Right atrium auricular region (tissue), 2 donors: Measurements from ENCODE around the gene SMAD2. TPM values are rescaled to one million over a fixed set of nuclear protein-coding genes. Genes with fewer than 3 reads are reported as not detected.
A peak's percentile ranks its signal among the peaks of the same experiment; 100 is the strongest.

ENCODE experiments used
- DNase-seq: peaks from one replicate; pipeline ENCODE4 v3.0.0-alpha.2; 2019; ENCODE audit warnings: low spot score
- H3K27ac ChIP-seq, 2 donors: fragments of 200-600 bp; sonication (generic); 1 replicate in 1 of 2; 2 replicates in 1 of 2; pipeline ENCODE4 v1.5.1; 2016 to 2019
- H3K27me3 ChIP-seq, 2 donors: fragments of 200-600 bp; sonication (generic); one replicate each; pipeline versions ENCODE4 v1.5.1 to v1.6.0; 2017 to 2019
- H3K36me3 ChIP-seq: fragments of 200-600 bp; sonication (generic); one replicate; pipeline ENCODE4 v1.5.1; 2016
- H3K4me1 ChIP-seq, 2 donors: fragments of 200-600 bp; sonication (generic); one replicate each; pipeline versions ENCODE4 v1.5.1 to v1.6.0; 2017 to 2019
- H3K4me3 ChIP-seq, 2 donors: fragments of 200-600 bp; sonication (generic); 1 replicate in 1 of 2; 2 replicates in 1 of 2; pipeline ENCODE4 v1.5.1; 2017 to 2019; ENCODE audit warnings: mild to moderate bottlenecking in 1 of 2, moderate library complexity in 1 of 2
- H3K9me3 ChIP-seq, 2 donors: fragments of 200-600 bp; sonication (generic); one replicate each; pipeline ENCODE4 v1.5.1; 2019
- CTCF ChIP-seq, 2 donors: fragments of 200-600 bp; sonication (generic); IDR thresholded peaks; one replicate each; pipeline ENCODE4 v1.5.1; 2019; ENCODE audit warnings: antibody characterized with exemption in 2 of 2
- total RNA-seq, 2 donors: library from RNA; depleted of rRNA; stranded (reverse); fragments of >200 nt; gene quantifications; one replicate each; pipeline ENCODE4 v1.1.0, GENCODE V29; 2016

The SMAD2 gene
- 10 to 100 TPM; 54.8 to 81.1 TPM for total RNA-seq

DNA sequence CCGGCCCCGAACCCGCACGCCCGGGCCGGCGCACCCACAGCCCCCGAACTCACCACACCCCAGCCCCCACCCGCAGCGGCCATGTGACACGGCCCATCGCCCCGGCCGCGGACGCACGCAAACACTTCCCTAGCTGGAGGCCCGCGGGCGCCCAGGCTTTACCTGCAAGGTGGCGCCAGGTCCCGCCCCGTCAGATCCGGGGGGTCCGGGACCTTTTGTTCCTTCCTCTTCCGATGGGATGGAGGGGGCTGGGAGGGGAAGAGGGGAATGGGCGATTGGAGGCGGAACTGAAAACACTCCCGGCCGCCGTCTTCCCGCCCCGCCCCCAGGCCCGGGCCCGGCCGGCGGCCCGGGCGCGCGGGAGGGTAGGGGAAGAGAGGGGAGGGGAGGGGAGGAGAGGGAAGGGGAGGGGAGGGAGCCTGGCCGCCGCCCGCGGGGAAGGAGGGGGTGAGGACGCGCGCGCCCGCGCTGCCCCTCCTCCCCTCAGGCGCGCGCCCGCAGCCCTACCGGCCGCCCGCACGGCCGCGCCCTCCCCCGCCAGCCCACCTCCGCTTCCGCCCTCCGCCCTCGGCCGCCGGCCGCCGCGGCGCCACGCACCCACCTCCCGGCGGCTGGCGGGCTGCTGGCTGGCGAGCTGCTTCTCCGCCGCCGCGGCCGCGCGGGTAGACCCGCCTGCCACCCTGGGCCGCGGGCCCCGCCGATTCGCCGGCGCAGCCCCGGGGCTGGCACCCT, at the start of gene SMAD2:
Gene SMAD2, minus strand, starts transcription at position 461 of the 732 bp plus-strand sequence. CDS start 33,903 bp downstream, outside the sequence.
- TF ChIP-seq CTCF (IDR thresholded peaks at IDR 0.05): no peak

DNA sequence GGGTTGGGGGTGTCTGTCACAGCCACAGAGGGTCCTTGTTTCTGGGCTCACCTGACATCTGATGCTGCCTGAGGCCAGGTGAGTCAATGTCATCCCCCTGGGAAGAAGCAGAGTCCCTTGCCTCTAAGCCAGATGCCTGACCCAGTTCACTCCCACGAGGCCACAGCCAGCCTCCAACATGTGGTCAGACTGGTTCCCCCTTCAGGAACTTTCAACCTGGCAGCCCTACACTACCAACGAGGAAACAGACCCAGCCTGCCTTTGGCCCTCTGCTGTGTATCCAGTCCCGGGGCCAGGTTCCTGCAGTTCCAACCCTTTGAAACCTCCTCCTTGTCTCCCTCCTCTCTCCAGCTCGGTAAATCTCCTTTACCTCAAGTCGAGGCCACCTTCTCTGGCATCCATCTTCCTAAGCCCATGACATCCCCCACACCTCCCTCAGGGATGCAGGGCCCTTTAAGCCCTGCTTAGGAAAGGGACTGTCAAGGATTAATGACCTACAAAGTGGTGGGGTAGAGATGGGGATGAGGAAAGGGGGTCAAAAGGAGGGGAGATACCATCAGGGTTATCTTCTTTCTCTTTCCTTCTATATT, 49.2 kb upstream of the SMAD2 start:
- H3K36me3 ChIP-seq: no peaks in the 10 kb centered on the region
- no peak overlapping the region for H3K27ac ChIP-seq
- H3K4me1 ChIP-seq: no peaks in the 10 kb centered on the region
- H3K9me3 ChIP-seq: no peaks in the 10 kb centered on the region
- no peak for TF ChIP-seq CTCF (IDR thresholded peaks at IDR 0.05)
- no peak overlapping the region for H3K4me3 ChIP-seq
- H3K27me3 ChIP-seq: no peaks in the 10 kb centered on the region
- DNase-seq: no peak

More for the DNA sequence above, at the start of gene SMAD2:
- Histone ChIP-seq H3K36me3 (no peaks in the 10 kb centered on the region), H3K27ac (peak within 1 kb of the TSS; percentile 95 to 99), H3K4me1 (peaks cover 0 to 44% of the 10 kb centered on the region in 2 donors), H3K4me3 (peak within 1 kb of the TSS; percentile 82 to 92), H3K27me3 (no peaks in the 10 kb centered on the region), H3K9me3 (no peaks in the 10 kb centered on the region)
- DNase-seq: peak; percentile 79

- H3K27ac ChIP-seq: no peak overlapping the region
- TF ChIP-seq CTCF (IDR thresholded peaks at IDR 0.05): no peak
- H3K4me1 ChIP-seq: no peaks in the 10 kb centered on the region
- no peaks in the 10 kb centered on the region for H3K36me3 ChIP-seq
- no peak for DNase-seq
- H3K4me3 ChIP-seq: no peak overlapping the region
- H3K27me3 ChIP-seq: no peaks in the 10 kb centered on the region
- no peaks in the 10 kb centered on the region for H3K9me3 ChIP-seq
Measured at GRCh38 chr18:47978603-47979002, 48.1 kb upstream of the SMAD2 start.

- DNase-seq: no peak
- no peaks in the 10 kb centered on the region for H3K27me3 ChIP-seq
- no peaks in the 10 kb centered on the region for H3K9me3 ChIP-seq
- H3K4me3 ChIP-seq: no peak overlapping the region
- no peak for TF ChIP-seq CTCF (IDR thresholded peaks at IDR 0.05)
- no peaks in the 10 kb centered on the region for H3K4me1 ChIP-seq
- H3K27ac ChIP-seq: no peak overlapping the region
- H3K36me3 ChIP-seq: no peaks in the 10 kb centered on the region
Measured at GRCh38 chr18:47978141-47978540, 47.7 kb upstream of the SMAD2 start.

DNA sequence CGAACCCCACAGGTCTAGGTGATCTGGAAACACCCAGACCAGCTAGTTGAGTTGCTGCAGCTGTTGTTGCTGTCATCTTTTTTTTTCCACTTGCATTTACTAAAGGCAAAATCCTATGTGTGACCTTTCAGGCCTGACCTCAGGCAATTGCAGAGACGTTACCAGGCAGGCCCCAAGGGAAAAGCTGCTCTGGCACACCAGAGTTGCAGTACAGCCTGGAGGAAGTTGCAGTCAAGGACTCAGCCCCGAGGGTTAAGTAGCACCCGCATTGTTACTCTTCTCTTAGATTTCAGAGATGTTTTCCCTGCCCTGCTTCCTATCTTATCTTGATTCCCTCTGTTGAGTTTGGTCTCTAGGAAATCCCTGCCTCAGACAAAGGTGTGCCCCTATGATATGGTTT, 45.2 kb upstream of the SMAD2 start:
- no peak overlapping the region for H3K27ac ChIP-seq
- DNase-seq: peak; percentile 34
- no peaks in the 10 kb centered on the region for H3K27me3 ChIP-seq
- H3K9me3 ChIP-seq: no peaks in the 10 kb centered on the region
- no peaks in the 10 kb centered on the region for H3K4me1 ChIP-seq
- no peaks in the 10 kb centered on the region for H3K36me3 ChIP-seq
- no peak for TF ChIP-seq CTCF (IDR thresholded peaks at IDR 0.05)
- no peak overlapping the region for H3K4me3 ChIP-seq
